ENCODE measurements around the gene GTF2I. TPM values are rescaled to one million over a fixed set of nuclear protein-coding genes. Genes with fewer than 3 reads are reported as not detected.
"Not testable (repeated sequence)": the region's sequence is repeated elsewhere in the genome, so short reads cannot be mapped to it uniquely, and the experiment has no call there.

GTF2I gene
- total RNA-seq, 1 experiment from 2014 or later = 357 TPM

GRCh38 chr7:74779053-74779452 lies 121.5 kb downstream of the GTF2I start:
- H3K56ac ChIP-seq (ENCODE audit: insufficient read length, low read depth, low read length); H3K9me3 Mint-ChIP-seq: not testable (repeated sequence)

GRCh38 chr7:74781746-74782145 lies 124.2 kb downstream of the GTF2I start:
- H3K4me1 Mint-ChIP-seq; H4K20me1 ChIP-seq (ENCODE audit: control insufficient read depth, insufficient read depth, insufficient read length); H3T11ph ChIP-seq (ENCODE audit: low read length); H3K4ac ChIP-seq (ENCODE audit: low read depth, low read length); H3K27me3 Mint-ChIP-seq (ENCODE audit: low read depth); H3K4me2 ChIP-seq (ENCODE audit: insufficient read depth, insufficient read length, low read length); H3K4me3 Mint-ChIP-seq; H3K36me3 Mint-ChIP-seq (ENCODE audit: insufficient read depth in 1 of 3, low read depth in 3 of 3); H3K14ac ChIP-seq (ENCODE audit: insufficient read depth, low read length); H2BK12ac ChIP-seq (ENCODE audit: insufficient read length, low read depth, low read length); H2BK20ac ChIP-seq (ENCODE audit: low read depth, low read length, poor library complexity, severe bottlenecking); H3K18ac ChIP-seq (ENCODE audit: insufficient read length, low read depth, low read length); H4K91ac ChIP-seq (ENCODE audit: insufficient read length, low read depth, low read length); H3K23ac ChIP-seq (ENCODE audit: insufficient read length, low read depth, low read length); H2AK5ac ChIP-seq (ENCODE audit: insufficient read length, low read length); H2BK15ac ChIP-seq (ENCODE audit: low read depth, low read length); H3K56ac ChIP-seq (ENCODE audit: insufficient read length, low read depth, low read length); H3K27ac Mint-ChIP-seq; H4K5ac ChIP-seq (ENCODE audit: insufficient read length, low read depth, low read length); H4K8ac ChIP-seq (replicated peaks; ENCODE audit: insufficient read length, low read depth, low read length); H3K9me3 ChIP-seq (ENCODE audit: control insufficient read depth, low read depth, low read length); H3K9ac ChIP-seq (ENCODE audit: extremely low read depth, insufficient read length, low read length); H2AFZ ChIP-seq (ENCODE audit: low read length); H2BK5ac ChIP-seq (ENCODE audit: insufficient read length, low read length); H3K23me2 ChIP-seq (ENCODE audit: insufficient read length, low read depth, low read length, poor library complexity, severe bottlenecking); H2BK120ac ChIP-seq (ENCODE audit: low read depth, low read length, poor library complexity, severe bottlenecking); H3K4me1 ChIP-seq (ENCODE audit: insufficient read depth, low read length); H3K27me3 ChIP-seq (ENCODE audit: insufficient read depth, low read length); H3K79me2 ChIP-seq (ENCODE audit: insufficient read depth, low read length); H3K27ac ChIP-seq (ENCODE audit: insufficient read length, low read depth, low read length); H3K79me1 ChIP-seq (ENCODE audit: insufficient read depth, low read depth, low read length, poor library complexity, severe bottlenecking); DNase-seq; H3K9me3 Mint-ChIP-seq: not testable (repeated sequence)
- WGBS (ENCODE audit: extremely low coverage, insufficient read length, low lambda C conversion rate) = no CpG with 5 or more reads among the region's 6 CpGs

More at GRCh38 chr7:74779053-74779452, 121.5 kb downstream of the GTF2I start:
- H3K36me3 Mint-ChIP-seq (ENCODE audit: insufficient read depth in 1 of 3, low read depth in 3 of 3); H2BK5ac ChIP-seq (ENCODE audit: insufficient read length, low read length); H2BK12ac ChIP-seq (ENCODE audit: insufficient read length, low read depth, low read length); H2BK20ac ChIP-seq (ENCODE audit: low read depth, low read length, poor library complexity, severe bottlenecking); H3T11ph ChIP-seq (ENCODE audit: low read length); DNase-seq; H4K8ac ChIP-seq (replicated peaks; ENCODE audit: insufficient read length, low read depth, low read length); H3K4me2 ChIP-seq (ENCODE audit: insufficient read depth, insufficient read length, low read length); H3K27ac Mint-ChIP-seq; H2BK120ac ChIP-seq (ENCODE audit: low read depth, low read length, poor library complexity, severe bottlenecking); H2AFZ ChIP-seq (ENCODE audit: low read length); H3K14ac ChIP-seq (ENCODE audit: insufficient read depth, low read length); H3K79me2 ChIP-seq (ENCODE audit: insufficient read depth, low read length); H3K27me3 Mint-ChIP-seq (ENCODE audit: low read depth); H2AK5ac ChIP-seq (ENCODE audit: insufficient read length, low read length); H3K4me3 Mint-ChIP-seq; H3K4me1 Mint-ChIP-seq; H4K5ac ChIP-seq (ENCODE audit: insufficient read length, low read depth, low read length); H3K27ac ChIP-seq (ENCODE audit: insufficient read length, low read depth, low read length); H4K20me1 ChIP-seq (ENCODE audit: control insufficient read depth, insufficient read depth, insufficient read length); H3K9ac ChIP-seq (ENCODE audit: extremely low read depth, insufficient read length, low read length); H3K9me3 ChIP-seq (ENCODE audit: control insufficient read depth, low read depth, low read length); H3K27me3 ChIP-seq (ENCODE audit: insufficient read depth, low read length); H3K4ac ChIP-seq (ENCODE audit: low read depth, low read length); H3K23me2 ChIP-seq (ENCODE audit: insufficient read length, low read depth, low read length, poor library complexity, severe bottlenecking); H4K91ac ChIP-seq (ENCODE audit: insufficient read length, low read depth, low read length); H3K4me1 ChIP-seq (ENCODE audit: insufficient read depth, low read length); H3K18ac ChIP-seq (ENCODE audit: insufficient read length, low read depth, low read length); H3K79me1 ChIP-seq (ENCODE audit: insufficient read depth, low read depth, low read length, poor library complexity, severe bottlenecking); H2BK15ac ChIP-seq (ENCODE audit: low read depth, low read length); H3K23ac ChIP-seq (ENCODE audit: insufficient read length, low read depth, low read length): not testable (repeated sequence)
- WGBS (ENCODE audit: extremely low coverage, insufficient read length, low lambda C conversion rate) = no CpG with 5 or more reads among the region's 17 CpGs

Data from H9 (cell line).